Smooth muscle cell of bladder (primary cell): ENCODE measurements around the gene FGF6. TPM values are rescaled to one million over a fixed set of nuclear protein-coding genes. Genes with fewer than 3 reads are reported as not detected.

Source experiments
- total RNA-seq: library from RNA; depleted of rRNA; stranded (reverse); fragments of >200 nt; gene quantifications from 2 replicates; pipeline ENCODE4 v1.2.3, GENCODE V29; 2014

FGF6 gene, protein sequence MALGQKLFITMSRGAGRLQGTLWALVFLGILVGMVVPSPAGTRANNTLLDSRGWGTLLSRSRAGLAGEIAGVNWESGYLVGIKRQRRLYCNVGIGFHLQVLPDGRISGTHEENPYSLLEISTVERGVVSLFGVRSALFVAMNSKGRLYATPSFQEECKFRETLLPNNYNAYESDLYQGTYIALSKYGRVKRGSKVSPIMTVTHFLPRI
- total RNA-seq = not detected in 2 replicates

GRCh38 chr12:4445156-4446101 is at the start of gene FGF6:
Gene FGF6 (minus strand): TSS chr12:4445815. CDS start chr12:4445570, 245 bp downstream.

Other genes starting within 250 kb of the FGF6 start
- gene CCND2, start 172.1 kb downstream of the FGF6 start, total RNA-seq = 31.9 and 44.0 TPM in 2 replicates
- 10.7 and 12.9 TPM in 2 replicates for gene TIGAR, start 124.6 kb downstream of the FGF6 start, total RNA-seq
- not detected in 2 replicates for gene FGF23, start 66.1 kb downstream of the FGF6 start, total RNA-seq
- 1.3 and 1.7 TPM in 2 replicates for gene RAD51AP1, start 93.1 kb upstream of the FGF6 start, total RNA-seq
- gene DYRK4, start 116.4 kb upstream of the FGF6 start, total RNA-seq = 71.7 and 85.3 TPM in 2 replicates
- 0.85 and 1.5 TPM in 2 replicates for gene AKAP3, start 203.2 kb upstream of the FGF6 start, total RNA-seq
- gene NDUFA9, start 203.3 kb upstream of the FGF6 start, total RNA-seq = 31.7 and 33.7 TPM in 2 replicates